Omental fat pad (tissue), 4 donors: ENCODE data around the gene RECQL5. TPM values are rescaled to one million over a fixed set of nuclear protein-coding genes. Genes with fewer than 3 reads are reported as not detected.

ENCODE experiments used
- ATAC-seq: fragments of 150-250 bp; one replicate; pipeline ENCODE4 v1.9.1; 2016; ENCODE audit warnings: mild to moderate bottlenecking, moderate library complexity; ENCODE audit not compliant: low FRiP score
- DNase-seq: peaks from one replicate; pipeline ENCODE4 v3.0.0-alpha.2; 2019; ENCODE audit warnings: low spot score
- total RNA-seq, 4 donors: library from RNA; depleted of rRNA; stranded (reverse); fragments of >200 nt; gene quantifications; one replicate each; pipeline ENCODE4 v1.1.0, GENCODE V29; 2016
- TF ChIP-seq, protein P1 (sequence below), 3 donors: fragments of 450-650 bp; IDR thresholded peaks; one replicate each; pipeline ENCODE4 v1.5.1; 2016 to 2017; ENCODE audit warnings: antibody characterized with exemption in 3 of 3, mild to moderate bottlenecking in 3 of 3, moderate library complexity in 2 of 3

The RECQL5 gene
- total RNA-seq, 4 donors from 2014 or later, result 10.9 to 20.6 (median 13.3) TPM

DNA sequence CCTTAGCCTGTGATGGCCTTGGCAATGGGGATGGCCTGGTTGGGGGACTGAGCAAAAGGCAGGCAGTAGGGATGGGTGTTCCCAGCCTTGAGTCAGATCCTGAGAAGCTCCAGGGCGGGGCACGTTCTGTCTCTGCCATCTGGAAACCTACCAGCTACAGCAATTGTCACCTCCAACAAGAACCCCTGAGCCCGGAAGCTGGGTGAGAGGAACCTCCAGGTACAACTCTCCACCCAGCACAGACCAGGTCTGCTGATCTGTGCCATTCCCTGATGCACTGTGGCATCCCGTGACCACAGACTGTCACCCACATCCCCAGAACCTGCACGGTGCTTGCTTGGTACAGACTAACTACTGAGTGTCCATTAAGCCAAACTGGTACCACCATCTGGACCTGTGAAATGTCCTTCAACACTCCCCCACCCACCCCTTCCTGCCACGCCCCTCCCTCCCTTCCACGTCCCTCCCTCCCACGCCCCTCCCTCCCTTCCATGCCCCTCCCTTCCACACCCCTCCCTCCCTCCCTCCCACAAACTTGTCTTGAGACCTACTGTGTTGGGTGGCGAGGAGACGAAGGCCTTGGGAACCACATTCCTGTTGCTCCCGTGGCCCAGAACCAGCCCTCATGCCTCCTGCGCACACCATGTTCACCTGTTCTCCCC lies 62.8 kb downstream of the RECQL5 start:
- ATAC-seq, result no peak
- DNase-seq, result no peak
- TF ChIP-seq, protein P1, sequence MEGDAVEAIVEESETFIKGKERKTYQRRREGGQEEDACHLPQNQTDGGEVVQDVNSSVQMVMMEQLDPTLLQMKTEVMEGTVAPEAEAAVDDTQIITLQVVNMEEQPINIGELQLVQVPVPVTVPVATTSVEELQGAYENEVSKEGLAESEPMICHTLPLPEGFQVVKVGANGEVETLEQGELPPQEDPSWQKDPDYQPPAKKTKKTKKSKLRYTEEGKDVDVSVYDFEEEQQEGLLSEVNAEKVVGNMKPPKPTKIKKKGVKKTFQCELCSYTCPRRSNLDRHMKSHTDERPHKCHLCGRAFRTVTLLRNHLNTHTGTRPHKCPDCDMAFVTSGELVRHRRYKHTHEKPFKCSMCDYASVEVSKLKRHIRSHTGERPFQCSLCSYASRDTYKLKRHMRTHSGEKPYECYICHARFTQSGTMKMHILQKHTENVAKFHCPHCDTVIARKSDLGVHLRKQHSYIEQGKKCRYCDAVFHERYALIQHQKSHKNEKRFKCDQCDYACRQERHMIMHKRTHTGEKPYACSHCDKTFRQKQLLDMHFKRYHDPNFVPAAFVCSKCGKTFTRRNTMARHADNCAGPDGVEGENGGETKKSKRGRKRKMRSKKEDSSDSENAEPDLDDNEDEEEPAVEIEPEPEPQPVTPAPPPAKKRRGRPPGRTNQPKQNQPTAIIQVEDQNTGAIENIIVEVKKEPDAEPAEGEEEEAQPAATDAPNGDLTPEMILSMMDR (IDR thresholded peaks at IDR 0.05), result no peak

DNA sequence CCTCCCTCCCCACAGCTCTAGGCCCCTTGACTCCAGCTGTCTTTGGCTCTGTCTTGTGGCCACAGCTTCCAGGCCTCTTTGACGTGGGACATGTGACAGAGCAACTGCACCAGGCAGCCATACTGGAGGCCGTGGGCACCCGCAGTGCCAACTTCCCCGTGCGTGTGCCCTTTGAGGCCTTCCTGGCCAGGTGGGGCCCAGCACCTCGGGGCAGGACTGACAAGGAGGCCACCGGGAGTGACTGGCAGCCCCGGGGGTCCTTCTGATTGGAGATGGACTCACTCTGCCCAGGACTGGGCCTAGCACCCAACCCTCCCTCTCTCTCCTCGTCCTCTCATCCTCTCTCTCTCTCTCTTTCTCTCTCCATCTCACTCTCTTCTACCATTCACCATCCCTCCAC lies 63.8 kb downstream of the RECQL5 start:
- TF ChIP-seq, protein P1 (IDR thresholded peaks at IDR 0.05), result no peak
- DNase-seq (no peak), ATAC-seq (peak; percentile 13)

DNA sequence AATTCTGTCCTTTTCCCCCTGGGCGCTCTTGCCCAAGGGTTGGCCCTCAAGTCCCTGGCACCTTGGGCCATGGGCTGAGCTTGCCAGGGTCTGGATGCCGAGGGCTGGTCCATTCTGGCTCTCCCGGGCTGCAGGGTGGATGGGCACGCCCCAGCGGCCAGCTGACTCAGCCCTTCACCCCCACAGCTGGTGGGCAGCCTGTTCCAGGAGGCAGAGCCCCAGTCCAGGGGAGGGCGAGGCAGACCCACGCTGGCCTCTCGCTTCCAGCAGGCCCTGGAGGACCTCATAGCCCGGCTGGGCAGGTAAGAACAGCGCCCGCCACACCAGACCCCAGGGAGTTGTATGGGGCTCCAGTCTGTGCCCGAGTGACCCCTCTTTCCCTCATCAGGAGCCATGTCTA lies 64.3 kb downstream of the RECQL5 start:
- ATAC-seq (no peak), DNase-seq (no peak)
- TF ChIP-seq, protein P1 (IDR thresholded peaks at IDR 0.05), result no peak

- TF ChIP-seq, protein P1 (IDR thresholded peaks at IDR 0.05), result no peak
- no peak for DNase-seq
- no peak for ATAC-seq
Observed at GRCh38 chr17:75601057-75601987, 65.6 kb downstream of the RECQL5 start.

DNA sequence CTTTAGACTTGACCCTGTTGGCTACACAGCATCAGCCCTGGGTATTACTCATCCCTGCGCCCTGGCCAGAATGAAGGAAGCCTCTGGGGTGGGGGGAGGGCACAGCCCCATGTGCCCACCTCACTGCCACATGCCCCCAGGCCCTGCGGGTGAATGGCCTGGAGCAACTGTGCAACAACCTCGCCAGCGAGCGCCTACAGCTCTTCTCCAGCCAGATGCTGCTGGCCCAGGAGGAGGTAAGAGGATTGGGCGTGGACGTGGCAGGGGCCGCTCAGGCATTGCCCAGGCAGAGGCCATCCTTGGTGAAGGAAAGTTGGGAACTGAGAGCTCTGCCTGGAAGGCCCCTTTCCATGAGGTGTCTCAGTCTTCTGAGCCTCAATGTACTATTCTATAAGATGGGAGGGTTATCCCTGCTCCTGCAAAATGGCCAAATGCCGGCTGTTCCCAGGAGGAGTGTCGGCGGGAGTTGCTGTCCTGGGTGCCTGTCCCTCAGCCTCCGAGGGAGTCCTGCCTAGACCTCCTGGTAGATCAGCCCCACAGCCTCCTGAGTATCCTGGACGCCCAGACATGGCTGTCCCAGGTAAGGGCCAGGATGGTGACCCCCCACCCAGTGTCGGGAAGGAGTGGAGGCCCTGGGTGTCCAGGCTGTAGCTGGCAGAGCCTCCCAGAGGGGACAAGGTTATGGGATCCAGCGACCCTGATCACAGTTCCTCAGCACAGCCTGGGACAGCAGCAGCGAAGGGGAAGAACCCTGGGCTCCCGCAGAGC lies 70.5 kb downstream of the RECQL5 start:
- ATAC-seq, result no peak
- no peak for DNase-seq
- TF ChIP-seq, protein P1 (IDR thresholded peaks at IDR 0.05), result no peak

DNA sequence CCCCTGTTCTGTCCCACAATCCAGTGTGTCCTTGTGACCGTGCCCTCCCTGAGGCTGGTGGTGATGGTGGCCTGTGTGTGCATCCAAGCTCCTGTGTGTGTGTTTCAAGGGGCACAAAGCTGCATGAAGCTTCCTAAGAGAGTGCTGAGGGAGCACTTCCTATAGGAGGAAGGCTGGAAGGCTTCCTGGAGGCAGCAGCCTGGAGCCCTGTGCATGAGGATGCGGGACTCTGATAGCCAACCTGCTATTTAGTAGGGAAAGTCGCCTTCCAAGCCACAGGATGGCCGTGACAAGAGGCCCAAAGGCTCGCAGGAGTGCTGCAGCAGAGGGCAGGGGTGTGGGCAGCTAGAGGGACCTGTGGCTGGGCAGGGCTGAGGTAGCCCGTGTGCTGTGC lies 71.0 kb downstream of the RECQL5 start:
- ATAC-seq, result no peak
- DNase-seq, result no peak
- TF ChIP-seq, protein P1 (IDR thresholded peaks at IDR 0.05), result no peak
